ENCODE measurements around the gene ALDH3B2.

- TF ChIP-seq CTCF (IDR thresholded peaks at IDR 0.05) (no peak), POLR2A (IDR thresholded peaks at IDR 0.05) (no peak)
Observed at GRCh38 chr11:67664213-67664585, 10.2 kb downstream of the ALDH3B2 start.

Data from uterus (tissue), 2 donors.